ENCODE data around the gene PTPRT.
A peak's percentile ranks its signal among the peaks of the same experiment; 100 is the strongest.

The PTPRT gene

GRCh38 chr20:42641886-42642285, 547.8 kb downstream of the PTPRT start:
- no peak for DNase-seq

DNA sequence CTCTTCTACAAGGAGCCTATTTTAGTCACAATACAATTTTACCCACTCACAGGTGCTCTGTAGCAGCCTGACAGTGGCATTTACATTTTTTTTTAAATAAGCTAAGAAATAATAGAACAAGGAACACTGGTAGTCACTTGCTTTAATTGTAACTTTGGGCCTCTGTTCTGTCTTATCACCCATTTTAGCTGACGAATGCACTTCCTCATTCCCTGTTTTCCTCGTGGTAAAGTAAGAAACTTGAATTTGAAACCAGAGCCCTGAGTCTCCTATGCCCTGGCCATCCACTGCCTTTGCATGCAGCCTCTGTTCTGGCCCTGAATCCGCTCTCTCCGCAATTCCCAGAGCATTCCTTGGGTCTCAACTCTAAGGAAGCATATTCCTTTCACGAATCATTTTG, 550.6 kb downstream of the PTPRT start:
- DNase-seq, result no peak

GRCh38 chr20:42635699-42636411, 553.9 kb downstream of the PTPRT start:
- no peak for DNase-seq

GRCh38 chr20:42634156-42634555, 555.5 kb downstream of the PTPRT start:
- DNase-seq, result no peak

GRCh38 chr20:42628683-42629082, 561.0 kb downstream of the PTPRT start:
- no peak for DNase-seq

DNA sequence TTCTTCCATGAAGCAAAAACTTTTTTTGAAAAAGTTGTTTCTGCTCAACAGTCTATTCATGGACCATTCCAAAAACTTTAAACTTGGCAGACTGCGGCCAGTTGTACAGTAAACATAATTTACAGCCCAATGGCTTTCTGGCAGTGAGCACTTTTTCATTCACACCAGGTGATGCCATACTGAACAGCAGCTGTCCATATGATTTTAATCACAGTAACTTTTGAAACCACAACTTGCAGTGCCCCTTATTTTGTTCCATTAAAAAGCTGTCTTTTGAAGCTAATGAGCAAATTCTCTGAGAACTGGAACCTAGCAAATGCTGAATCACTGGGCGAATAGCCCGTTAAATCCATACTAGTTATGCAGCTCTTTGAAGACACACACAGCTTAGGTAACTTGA, 576.6 kb downstream of the PTPRT start:
- no peak for DNase-seq

- DNase-seq, result no peak
These were observed 577.5 kb downstream of the PTPRT start for GRCh38 chr20:42611889-42612837.

GRCh38 chr20:42611423-42611822, 578.3 kb downstream of the PTPRT start:
- no peak for DNase-seq

- no peak for DNase-seq
These were observed 579.6 kb downstream of the PTPRT start for GRCh38 chr20:42610070-42610469.

DNA sequence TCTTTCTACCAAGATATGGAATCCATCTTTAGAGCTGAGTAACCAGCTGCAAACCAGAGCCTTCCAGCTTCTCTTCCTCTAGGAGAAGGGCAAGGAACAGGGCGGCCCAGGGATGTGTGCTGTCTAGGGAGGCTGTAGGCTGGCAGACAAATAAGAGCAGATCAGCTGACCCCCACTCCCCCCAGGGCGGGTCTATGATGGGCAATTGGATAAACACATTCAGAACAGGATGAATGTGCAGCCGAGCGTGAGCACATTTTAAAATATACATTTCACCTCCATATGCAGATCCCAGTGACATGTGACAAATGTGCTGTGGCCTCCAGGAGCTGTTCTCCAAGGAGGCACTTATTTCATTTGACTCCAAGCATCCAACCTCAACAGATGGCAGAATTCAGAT, 580.1 kb downstream of the PTPRT start:
- DNase-seq, result no peak

- no peak for DNase-seq
These were observed 584.4 kb downstream of the PTPRT start for GRCh38 chr20:42604998-42605956.

DNA sequence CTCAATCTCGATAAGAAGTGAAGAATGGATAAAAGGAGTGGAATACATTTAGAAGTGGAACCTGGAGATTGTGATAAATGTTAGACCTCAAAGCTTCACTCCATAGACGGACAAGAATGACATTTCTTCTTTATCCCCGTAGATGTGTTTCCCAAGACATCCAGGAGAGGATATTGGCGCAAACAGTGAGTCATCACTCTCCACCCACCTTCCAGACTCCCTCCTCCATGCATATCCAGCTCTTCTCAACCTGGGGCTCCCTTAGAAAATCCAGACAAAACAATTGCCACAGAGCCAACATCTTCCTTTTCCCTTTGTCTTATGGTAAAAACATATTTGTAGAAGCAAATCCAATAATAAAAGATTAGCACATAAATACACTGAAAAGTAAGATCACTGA, 586.1 kb downstream of the PTPRT start:
- peak in 4 of 56 donors; percentile 3 to 11 (median 7) for DNase-seq

DNA sequence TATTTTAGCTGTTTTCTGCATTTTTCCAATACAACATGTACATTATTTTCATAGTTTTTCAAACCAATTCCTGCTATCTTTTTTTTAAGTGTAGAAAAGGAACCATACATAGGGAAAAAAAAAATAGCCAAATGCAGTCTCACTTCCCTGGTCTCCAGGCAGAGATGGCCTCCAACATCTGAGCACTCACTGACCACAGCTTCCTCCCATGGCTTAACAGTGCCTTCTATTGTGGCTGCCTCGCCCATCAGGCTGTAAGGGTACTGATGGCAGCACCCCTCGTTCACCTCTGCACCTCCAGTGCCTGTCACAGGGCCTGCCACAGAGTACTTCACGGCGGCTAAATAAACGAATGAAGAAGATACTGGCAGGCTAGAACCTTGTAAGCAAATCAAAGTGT, 591.1 kb downstream of the PTPRT start:
- DNase-seq, result peak in 4 of 56 donors; percentile 3 to 22 (median 6)

DNA sequence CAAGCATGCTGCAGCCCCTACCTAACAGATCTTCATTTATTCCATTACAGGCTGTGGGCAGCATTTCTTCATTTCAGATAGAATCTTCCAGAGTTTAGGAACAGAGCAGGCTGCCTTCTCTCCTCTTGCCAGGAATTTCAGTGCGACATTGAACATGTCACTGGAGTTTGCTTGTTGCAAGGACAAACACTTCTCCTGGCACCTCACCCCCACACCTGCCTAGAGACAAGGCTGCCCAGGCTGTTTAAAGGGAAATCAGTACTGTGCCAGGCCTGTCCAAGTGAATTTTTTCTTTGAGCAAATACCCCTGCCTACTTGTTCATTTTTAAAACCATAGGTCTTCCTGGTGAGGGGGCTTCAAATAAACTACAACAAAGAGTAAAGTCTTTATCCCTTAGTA, 594.1 kb downstream of the PTPRT start:
- no peak for DNase-seq

GRCh38 chr20:42594659-42595058, 595.0 kb downstream of the PTPRT start:
- no peak for DNase-seq

GRCh38 chr20:42594011-42594410, 595.7 kb downstream of the PTPRT start:
- DNase-seq, result no peak

DNA sequence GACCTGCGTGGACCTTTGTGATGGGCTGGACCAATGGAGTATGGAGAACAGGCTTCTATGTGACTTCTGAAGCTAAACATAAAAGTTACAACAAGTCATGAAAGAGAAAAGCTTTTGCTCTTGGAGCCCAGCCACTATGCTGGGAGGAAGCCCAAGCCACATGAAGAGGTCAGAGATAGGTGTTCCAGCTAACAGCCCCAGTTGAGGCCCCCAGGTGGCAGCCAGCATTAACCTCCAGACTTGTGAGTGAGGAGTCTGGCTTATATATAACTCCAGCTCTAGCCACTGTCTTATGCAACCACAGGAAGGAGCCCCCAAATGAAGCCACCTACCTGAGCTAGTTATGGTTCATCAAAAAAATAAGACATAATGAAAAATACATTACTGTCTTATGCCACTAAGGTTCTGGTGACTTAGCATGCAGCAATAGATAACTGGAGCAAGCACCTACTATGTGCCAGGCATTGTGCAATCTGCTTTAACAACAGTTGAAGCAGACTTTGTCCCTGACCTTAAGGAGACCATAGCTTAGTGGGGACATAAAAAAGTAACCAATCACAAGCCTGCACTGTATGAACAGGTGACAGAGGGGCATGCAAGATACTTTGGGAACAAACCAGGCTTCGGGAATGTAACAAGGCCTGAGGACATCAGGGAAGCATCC, 599.6 kb downstream of the PTPRT start:
- DNase-seq, result no peak

GRCh38 chr20:42588847-42589246, 600.9 kb downstream of the PTPRT start:
- no peak for DNase-seq

GRCh38 chr20:42587427-42587826, 602.3 kb downstream of the PTPRT start:
- DNase-seq, result no peak

DNA sequence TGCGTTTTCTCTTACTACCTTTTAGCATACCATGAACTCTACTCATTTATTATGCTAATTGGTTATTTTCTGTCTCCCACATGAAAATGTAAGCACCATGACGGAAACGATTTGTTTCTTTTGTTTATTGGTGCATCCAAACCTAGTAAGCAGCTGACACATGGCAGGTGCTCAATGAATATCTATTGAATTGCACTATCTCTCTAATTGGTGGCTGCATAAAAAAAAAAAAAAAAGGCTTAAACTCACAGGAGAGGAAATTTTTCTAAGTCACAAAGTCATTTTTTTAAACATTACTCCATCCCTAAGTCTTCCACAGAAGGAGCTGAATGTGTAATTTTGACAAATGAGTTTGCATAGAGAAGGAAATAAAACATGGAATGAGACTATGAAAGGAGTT, 608.4 kb downstream of the PTPRT start:
- DNase-seq, result no peak

DNA sequence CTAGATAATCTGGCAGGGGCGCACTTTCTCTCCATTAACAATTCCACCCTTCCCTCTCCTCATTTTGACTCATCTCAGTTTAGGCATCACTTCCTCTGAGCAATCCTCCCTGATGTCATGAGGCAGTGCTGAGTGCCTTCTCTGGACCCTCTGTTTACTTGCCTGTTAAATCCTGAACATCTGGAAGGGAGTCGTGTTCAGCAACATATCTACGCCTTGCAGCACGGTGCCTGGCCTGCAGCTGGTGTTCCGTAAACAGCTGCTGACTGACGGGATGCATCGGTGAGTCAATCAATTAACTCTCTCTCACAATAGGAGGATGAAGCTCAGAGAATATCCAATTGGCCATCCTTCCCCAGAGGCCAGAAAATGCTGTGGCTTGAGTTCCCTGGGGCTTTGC, 613.5 kb downstream of the PTPRT start:
- DNase-seq, result no peak
